Stimulated activated CD4-positive, alpha-beta T cell treated with anti-CD3 and anti-CD28 coated beads, Interleukin-4, amount 100 ng/mL, for 4 hours (primary cell): ENCODE measurements around the gene SMG5.

Experiments used
- DNase-seq, 2 experiments: peaks; one replicate each; pipeline ENCODE4 v3.0.0-alpha.2; 2020

Gene SMG5

GRCh38 chr1:156281693-156282478 is 739 bp downstream of the SMG5 start:
- DNase-seq = peak in 1 of 2 experiments; percentile 10

GRCh38 chr1:156281281-156281680 is 1.3 kb downstream of the SMG5 start:
- peak; percentile 36 to 53 for DNase-seq

- no peak for DNase-seq
These were observed 2.8 kb downstream of the SMG5 start for GRCh38 chr1:156279837-156280236.

GRCh38 chr1:156276966-156277381 is 5.7 kb downstream of the SMG5 start:
- no peak for DNase-seq

GRCh38 chr1:156276532-156276931 is 6.1 kb downstream of the SMG5 start:
- DNase-seq = no peak

GRCh38 chr1:156270314-156270713 is 12.3 kb downstream of the SMG5 start:
- no peak for DNase-seq

- no peak for DNase-seq
These were observed 14.3 kb downstream of the SMG5 start for GRCh38 chr1:156268336-156268735.

- no peak for DNase-seq
These were observed 16.6 kb downstream of the SMG5 start for GRCh38 chr1:156266051-156266450.

- DNase-seq = no peak
These were observed 19.4 kb downstream of the SMG5 start for GRCh38 chr1:156263288-156263655.

- no peak for DNase-seq
These were observed 20.0 kb downstream of the SMG5 start for GRCh38 chr1:156262461-156263287.

GRCh38 chr1:156260896-156261295 is 21.7 kb downstream of the SMG5 start:
- DNase-seq = no peak

- DNase-seq = no peak
These were observed 22.8 kb downstream of the SMG5 start for GRCh38 chr1:156259805-156260204.

- no peak for DNase-seq
These were observed 23.8 kb downstream of the SMG5 start for GRCh38 chr1:156258859-156259258.

GRCh38 chr1:156257711-156258110 is 24.9 kb downstream of the SMG5 start:
- no peak for DNase-seq

GRCh38 chr1:156253634-156254033 is 29.0 kb downstream of the SMG5 start:
- no peak for DNase-seq

GRCh38 chr1:156251527-156251926 is 31.1 kb downstream of the SMG5 start:
- no peak for DNase-seq

GRCh38 chr1:156249593-156249992 is 33.0 kb downstream of the SMG5 start:
- no peak for DNase-seq

GRCh38 chr1:156248323-156248683 is 34.3 kb downstream of the SMG5 start:
- no peak for DNase-seq

- DNase-seq = no peak
These were observed 34.9 kb downstream of the SMG5 start, which contains the start of gene PAQR6 for GRCh38 chr1:156247460-156248322. Gene PAQR6, minus strand, starts transcription at chr1:156248056. Its CDS starts 1,325 bp downstream, at chr1:156246731.

- DNase-seq = no peak
These were observed 35.7 kb downstream of the SMG5 start for GRCh38 chr1:156246781-156247459.

- no peak for DNase-seq
These were observed 36.3 kb downstream of the SMG5 start for GRCh38 chr1:156246241-156246780.
